Lung (tissue), 12 donors: ENCODE measurements around the gene SLC10A3. TPM values are rescaled to one million over a fixed set of nuclear protein-coding genes. Genes with fewer than 3 reads are reported as not detected.
A peak's percentile ranks its signal among the peaks of the same experiment; 100 is the strongest.

Experiments
- ATAC-seq: fragments of 200-7000 bp; cut with Tn5 transposase; one replicate; pipeline ENCODE4 v1.9.1; 2020; ENCODE audit warnings: moderate number of reproducible peaks; ENCODE audit not compliant: insufficient read depth, low FRiP score
- DNase-seq, 3 donors: peaks; one replicate each; pipeline ENCODE4 v3.0.0-alpha.2; 2013 to 2017
- H3K27ac ChIP-seq, 2 donors: one replicate each; pipeline ENCODE4 v1.5.1; 2013; ENCODE audit warnings: mild to moderate bottlenecking in 2 of 2, moderate library complexity in 2 of 2, control low read depth in 1 of 2, inconsistent platforms in 1 of 2, low read depth in 1 of 2, low read length in 1 of 2
- H3K27me3 ChIP-seq, 3 donors: one replicate each; pipeline ENCODE4 v1.5.1; 2013; ENCODE audit warnings: low read length in 2 of 3; ENCODE audit not compliant: control insufficient read depth in 3 of 3, insufficient read depth in 3 of 3
- H3K36me3 ChIP-seq, 4 donors: one replicate each; pipeline ENCODE4 v1.5.1; 2013; ENCODE audit warnings: low read length in 4 of 4, mild to moderate bottlenecking in 1 of 4, moderate library complexity in 1 of 4; ENCODE audit not compliant: control insufficient read depth in 4 of 4, insufficient read depth in 4 of 4
- H3K4me1 ChIP-seq, 5 donors: one replicate each; pipeline ENCODE4 v1.5.1; 2013; ENCODE audit warnings: low read length in 5 of 5, mild to moderate bottlenecking in 2 of 5, moderate library complexity in 1 of 5; ENCODE audit not compliant: control insufficient read depth in 5 of 5, insufficient read depth in 5 of 5
- H3K4me3 ChIP-seq: one replicate; pipeline ENCODE4 v1.5.1; 2013; ENCODE audit warnings: mild to moderate bottlenecking, control low read depth, moderate library complexity
- H3K9ac ChIP-seq, 2 donors: one replicate each; pipeline ENCODE4 v1.5.1; 2013; ENCODE audit warnings: low read length in 2 of 2, control low read depth in 1 of 2; ENCODE audit not compliant: insufficient read depth in 1 of 2
- H3K9me3 ChIP-seq, 4 donors: one replicate each; pipeline ENCODE4 v1.5.1; 2013; ENCODE audit warnings: low read length in 3 of 4, mild to moderate bottlenecking in 1 of 4, moderate library complexity in 1 of 4; ENCODE audit not compliant: control insufficient read depth in 4 of 4, insufficient read depth in 3 of 4
- CTCF ChIP-seq: IDR thresholded peaks from 2 replicates; pipeline ENCODE4 v1.5.1; 2012; ENCODE audit warnings: mild to moderate bottlenecking; ENCODE audit errors: control extremely low read depth, extremely low read depth
- WGBS, 2 donors: extraction: QIAGEN DNeasy Blood & Tissue Kit; methylation state at CpG; one replicate each; pipeline ENCODE4 v1.1.7; 2013; 5-methylcytosine and 5-hydroxymethylcytosine counted together
- polyA plus RNA-seq, 2 donors: library from polyadenylated mRNA; stranded (reverse); fragments of 200-250 nt; gene quantifications; one replicate each; pipeline ENCODE4 v1.2.1, GENCODE V29; 2013
- total RNA-seq, 2 donors: library from RNA; depleted of rRNA in 1 of 2; stranded (reverse); fragments of >200 nt in 1 of 2; gene quantifications; one replicate each; pipeline ENCODE4 v1.2.1, GENCODE V29; 2014 to 2021
- donor health status: control.
- donor health status: control.
- donor health status: Bipolar disorder and iron deficiency.
- donor health status: healthy.
- donor health status: DM: yes; HTN: yes; CAD: no.

SLC10A3 gene
- total and polyA plus RNA-seq, 4 donors = 11.1 to 33.0 (median 29.1) TPM

GRCh38 chrX:154481195-154481594 is 9.2 kb downstream of the SLC10A3 start:
- no peak for TF ChIP-seq CTCF
- DNase-seq (no peak), ATAC-seq (no peak)
- Histone ChIP-seq H3K27me3 (no peaks in the 10 kb centered on the region), H3K27ac (no peak overlapping the region), H3K4me1 (peaks cover 0 to 4% (median 0%) of the 10 kb centered on the region in 5 donors), H3K9ac (no peak overlapping the region), H3K4me3 (no peak overlapping the region), H3K9me3 (peaks cover 0 to 2% (median 0%) of the 10 kb centered on the region in 4 donors), H3K36me3 (peaks cover 0 to 7% (median under 1%) of the 10 kb centered on the region in 4 donors)
- 85 to 97% methylated on average over 3 to 5 of the region's 5 CpGs for WGBS, 2 donors

- Histone ChIP-seq H3K36me3 (peaks cover 0 to 2% (median 0%) of the 10 kb centered on the region in 4 donors), H3K4me1 (no peaks in the 10 kb centered on the region), H3K9me3 (peaks cover 0 to 2% (median 0%) of the 10 kb centered on the region in 4 donors), H3K27me3 (no peaks in the 10 kb centered on the region), H3K27ac (peak within 1 kb of the TSS; percentile 78 to 81), H3K9ac (peak within 1 kb of the TSS in 1 of 2 donors; percentile 5), H3K4me3 (peak within 1 kb of the TSS; percentile 17)
- DNase-seq (peak; percentile 89 to 94 (median 92)), ATAC-seq (peak; percentile 91)
- WGBS, 2 donors = 2 to 38% methylated on average over 38 to 85 of the region's 85 CpGs
- no peak for TF ChIP-seq CTCF
Measured at GRCh38 chrX:154478728-154479622, 11.5 kb downstream of the SLC10A3 start, which contains the start of gene LAGE3. Gene LAGE3 (minus strand): TSS chrX:154479281. CDS start chrX:154478915, 366 bp downstream.

- 70 to 72% methylated on average over 15 to 24 of the region's 24 CpGs for WGBS, 2 donors
- peaks cover 0 to 2% (median 0%) of the 10 kb centered on the region in 4 donors for H3K9me3 ChIP-seq
- no peaks in the 10 kb centered on the region for H3K4me1 ChIP-seq
- H3K36me3 ChIP-seq = no peaks in the 10 kb centered on the region
- no peak for TF ChIP-seq CTCF
- ATAC-seq (no peak), DNase-seq (no peak)
- H3K27me3 ChIP-seq = no peaks in the 10 kb centered on the region
- no peak overlapping the region for H3K27ac ChIP-seq
- peak overlapping the region in 1 of 2 donors; percentile 5 for H3K9ac ChIP-seq
- H3K4me3 ChIP-seq = peak overlapping the region; percentile 17
Measured at GRCh38 chrX:154477891-154478477, 12.4 kb downstream of the SLC10A3 start.
